ENCODE measurements around the gene WWC2. TPM values are rescaled to one million over a fixed set of nuclear protein-coding genes. Genes with fewer than 3 reads are reported as not detected.

The WWC2 gene
- total RNA-seq, 1 donor from 2014 or later, result 39.6 TPM

DNA sequence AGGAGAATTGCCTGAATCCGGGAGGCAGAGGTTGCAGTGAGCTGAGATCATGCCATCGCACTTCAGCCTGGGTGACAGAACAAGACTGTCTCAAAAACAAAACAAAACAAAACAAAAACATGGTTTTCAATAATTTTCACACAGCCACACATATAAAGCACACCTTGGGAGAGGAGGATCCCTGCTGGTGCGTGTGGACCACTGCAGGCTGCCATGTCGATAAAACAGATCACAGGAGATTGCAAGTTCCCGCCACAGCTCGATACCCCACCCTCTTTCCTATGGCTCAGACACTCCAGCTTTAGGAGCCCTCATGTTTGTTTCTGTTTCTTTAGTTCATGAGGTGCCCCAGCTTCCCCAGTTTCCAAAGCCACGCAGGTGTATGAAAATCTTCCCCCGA lies 254.5 kb downstream of the WWC2 start:
- Mint-ChIP-seq H3K4me1 (peaks cover 25% of the 10 kb centered on the region), H3K36me3 (no peaks in the 10 kb centered on the region), H3K27ac (no peak overlapping the region), H3K9me3 (peaks cover 7% of the 10 kb centered on the region), H3K4me3 (no peak overlapping the region), H3K27me3 (ENCODE audit: insufficient read depth, low read depth) (peaks cover 16% of the 10 kb centered on the region)
- Histone ChIP-seq H3K4me2 (no peak overlapping the region), H2AFZ (replicated peaks) (no peak overlapping the region), H3K79me2 (ENCODE audit: low read depth) (no peaks in the 10 kb centered on the region), H4K20me1 (ENCODE audit: low read depth) (no peaks in the 10 kb centered on the region), H3K4me1 (no peaks in the 10 kb centered on the region), H3F3A (ENCODE audit: low read depth) (no peaks in the 10 kb centered on the region), H3K4me3 (no peak overlapping the region), H3K36me3 (no peaks in the 10 kb centered on the region), H3K9ac (no peak overlapping the region), H3K27ac (no peak overlapping the region), H3K9me3 (ENCODE audit: low read depth) (no peaks in the 10 kb centered on the region), H3K27me3 (no peaks in the 10 kb centered on the region)
- TF ChIP-seq, protein P1, sequence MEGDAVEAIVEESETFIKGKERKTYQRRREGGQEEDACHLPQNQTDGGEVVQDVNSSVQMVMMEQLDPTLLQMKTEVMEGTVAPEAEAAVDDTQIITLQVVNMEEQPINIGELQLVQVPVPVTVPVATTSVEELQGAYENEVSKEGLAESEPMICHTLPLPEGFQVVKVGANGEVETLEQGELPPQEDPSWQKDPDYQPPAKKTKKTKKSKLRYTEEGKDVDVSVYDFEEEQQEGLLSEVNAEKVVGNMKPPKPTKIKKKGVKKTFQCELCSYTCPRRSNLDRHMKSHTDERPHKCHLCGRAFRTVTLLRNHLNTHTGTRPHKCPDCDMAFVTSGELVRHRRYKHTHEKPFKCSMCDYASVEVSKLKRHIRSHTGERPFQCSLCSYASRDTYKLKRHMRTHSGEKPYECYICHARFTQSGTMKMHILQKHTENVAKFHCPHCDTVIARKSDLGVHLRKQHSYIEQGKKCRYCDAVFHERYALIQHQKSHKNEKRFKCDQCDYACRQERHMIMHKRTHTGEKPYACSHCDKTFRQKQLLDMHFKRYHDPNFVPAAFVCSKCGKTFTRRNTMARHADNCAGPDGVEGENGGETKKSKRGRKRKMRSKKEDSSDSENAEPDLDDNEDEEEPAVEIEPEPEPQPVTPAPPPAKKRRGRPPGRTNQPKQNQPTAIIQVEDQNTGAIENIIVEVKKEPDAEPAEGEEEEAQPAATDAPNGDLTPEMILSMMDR (IDR thresholded peaks at IDR 0.05), result no peak
- TF ChIP-seq EZH2 (IDR thresholded peaks at IDR 0.05) (no peak), EZH2phosphoT487 (IDR thresholded peaks at IDR 0.05) (no peak)
- no peak for DNase-seq (ENCODE audit: low spot score)

DNA sequence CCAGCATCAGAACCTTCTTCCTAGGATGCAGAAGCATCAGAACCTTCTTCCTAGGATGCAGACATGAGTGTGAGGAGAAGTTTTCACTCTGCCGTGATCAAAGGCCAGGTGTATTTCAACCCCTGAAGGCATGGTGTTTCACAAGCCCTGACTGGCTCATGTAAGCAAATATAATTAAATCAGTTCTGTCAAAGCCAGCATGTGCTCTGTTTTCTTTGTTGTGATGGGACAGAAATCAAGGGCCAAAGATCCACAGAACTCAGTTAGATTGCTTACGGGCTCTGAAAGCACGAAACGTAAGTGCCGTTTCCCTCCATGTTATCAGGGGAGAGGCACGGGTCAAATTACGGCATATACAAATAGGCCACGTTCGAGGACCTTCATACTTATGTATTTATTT lies 255.2 kb downstream of the WWC2 start:
- no peaks in the 10 kb centered on the region for H3K36me3 ChIP-seq
- no peak for DNase-seq (ENCODE audit: low spot score)
- Mint-ChIP-seq H3K27ac (no peak overlapping the region), H3K4me3 (no peak overlapping the region), H3K9me3 (peaks cover 4% of the 10 kb centered on the region), H3K27me3 (ENCODE audit: insufficient read depth, low read depth) (peaks cover 12% of the 10 kb centered on the region), H3K4me1 (peaks cover 26% of the 10 kb centered on the region), H3K36me3 (no peaks in the 10 kb centered on the region)
- no peaks in the 10 kb centered on the region for H3F3A ChIP-seq (ENCODE audit: low read depth)
- no peaks in the 10 kb centered on the region for H4K20me1 ChIP-seq (ENCODE audit: low read depth)
- H3K9me3 ChIP-seq (ENCODE audit: low read depth), result no peaks in the 10 kb centered on the region
- H3K4me3 ChIP-seq, result no peak overlapping the region
- no peak overlapping the region for H3K4me2 ChIP-seq
- no peak overlapping the region for H2AFZ ChIP-seq (replicated peaks)
- H3K79me2 ChIP-seq (ENCODE audit: low read depth), result no peaks in the 10 kb centered on the region
- H3K27me3 ChIP-seq, result no peaks in the 10 kb centered on the region
- TF ChIP-seq, protein P1 (IDR thresholded peaks at IDR 0.05), result no peak
- no peak for TF ChIP-seq EZH2 (IDR thresholded peaks at IDR 0.05)
- no peak for TF ChIP-seq EZH2phosphoT487 (IDR thresholded peaks at IDR 0.05)
- H3K9ac ChIP-seq, result no peak overlapping the region
- no peak overlapping the region for H3K27ac ChIP-seq
- no peaks in the 10 kb centered on the region for H3K4me1 ChIP-seq

DNA sequence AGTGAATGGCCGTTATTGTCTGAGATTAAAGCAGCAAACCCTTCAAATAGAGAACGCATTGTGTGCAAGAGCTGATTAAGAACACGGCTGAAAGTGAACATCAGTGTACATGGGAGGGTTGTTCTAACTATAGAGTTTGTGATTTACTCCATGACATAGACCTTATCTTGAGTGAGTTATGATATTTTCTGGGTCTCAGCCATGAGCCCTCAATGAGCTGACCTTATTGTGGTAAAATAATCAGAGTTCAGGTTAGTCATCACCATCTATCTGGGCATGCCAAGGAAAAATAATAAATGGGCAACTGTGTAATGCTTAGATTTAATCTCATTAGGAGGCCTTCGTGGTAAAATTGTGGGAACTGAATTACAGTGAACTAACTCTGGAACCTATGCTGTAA lies 256.3 kb downstream of the WWC2 start:
- Histone ChIP-seq H3K27ac (no peak overlapping the region), H3K9ac (no peak overlapping the region), H3K79me2 (ENCODE audit: low read depth) (no peaks in the 10 kb centered on the region), H3K4me2 (no peak overlapping the region), H3K4me3 (no peak overlapping the region), H4K20me1 (ENCODE audit: low read depth) (no peaks in the 10 kb centered on the region), H2AFZ (replicated peaks) (no peak overlapping the region), H3K27me3 (no peaks in the 10 kb centered on the region), H3K36me3 (no peaks in the 10 kb centered on the region), H3K9me3 (ENCODE audit: low read depth) (no peaks in the 10 kb centered on the region), H3F3A (ENCODE audit: low read depth) (no peaks in the 10 kb centered on the region), H3K4me1 (no peaks in the 10 kb centered on the region)
- H3K4me1 Mint-ChIP-seq, result peaks cover 26% of the 10 kb centered on the region
- no peak overlapping the region for H3K4me3 Mint-ChIP-seq
- peaks cover 15% of the 10 kb centered on the region for H3K27me3 Mint-ChIP-seq (ENCODE audit: insufficient read depth, low read depth)
- no peaks in the 10 kb centered on the region for H3K36me3 Mint-ChIP-seq
- DNase-seq (ENCODE audit: low spot score), result no peak
- peaks cover 6% of the 10 kb centered on the region for H3K9me3 Mint-ChIP-seq
- H3K27ac Mint-ChIP-seq, result no peak overlapping the region
- TF ChIP-seq, protein P1 (IDR thresholded peaks at IDR 0.05), result no peak
- TF ChIP-seq EZH2 (IDR thresholded peaks at IDR 0.05) (no peak), EZH2phosphoT487 (IDR thresholded peaks at IDR 0.05) (no peak)
